ENCODE measurements around the gene PHLDB1.
"Not testable (repeated sequence)": the region's sequence is repeated elsewhere in the genome, so short reads cannot be mapped to it uniquely, and the experiment has no call there.

PHLDB1 gene

GRCh38 chr11:118684187-118684586 is 76.8 kb downstream of the PHLDB1 start:
- no peak for DNase-seq (ENCODE audit: low read depth in 3 of 3, low spot score in 1 of 3)

DNA sequence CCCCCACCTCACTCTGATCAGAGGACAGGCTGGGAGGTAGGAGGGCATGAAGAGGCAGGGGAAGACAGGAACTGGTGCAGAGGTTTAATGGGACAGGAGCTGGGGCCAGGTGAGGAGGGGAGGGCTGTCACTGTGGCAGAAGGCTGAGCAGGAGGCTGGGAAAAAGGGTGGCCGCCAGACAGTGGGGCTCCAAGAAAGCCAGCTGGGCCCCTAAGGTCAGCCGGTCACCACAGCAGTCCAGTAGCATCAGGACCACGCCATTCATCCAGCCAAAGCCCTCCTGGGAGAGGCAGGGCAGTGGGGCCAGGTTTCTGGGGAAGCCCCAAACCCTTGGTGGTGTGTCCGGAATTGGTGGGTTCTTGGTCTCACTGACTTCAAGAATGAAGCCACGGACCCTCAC is 80.5 kb downstream of the PHLDB1 start:
- DNase-seq (ENCODE audit: low read depth in 3 of 3, low spot score in 1 of 3), result no peak

DNA sequence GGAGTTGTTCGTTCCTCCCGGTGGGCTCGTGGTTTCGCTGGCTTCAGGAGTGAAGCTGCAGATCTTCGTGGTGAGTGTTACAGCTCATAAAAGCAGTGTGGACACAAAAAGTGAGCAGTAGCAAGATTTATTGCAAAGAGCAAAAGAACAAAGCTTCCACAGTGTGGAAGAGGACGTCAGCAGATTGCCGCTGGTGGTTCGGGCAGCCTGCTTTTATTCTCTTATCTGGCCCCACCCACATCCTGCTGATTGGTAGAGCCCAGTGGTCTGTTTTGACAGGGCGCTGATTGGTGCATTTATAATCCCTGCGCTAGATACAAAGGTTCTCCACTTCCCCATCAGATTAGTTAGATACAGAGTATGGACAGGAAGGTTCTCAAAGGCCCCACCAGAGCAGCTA is 80.9 kb downstream of the PHLDB1 start:
- DNase-seq (ENCODE audit: low read depth in 3 of 3, low spot score in 1 of 3), result not testable (repeated sequence)

DNA sequence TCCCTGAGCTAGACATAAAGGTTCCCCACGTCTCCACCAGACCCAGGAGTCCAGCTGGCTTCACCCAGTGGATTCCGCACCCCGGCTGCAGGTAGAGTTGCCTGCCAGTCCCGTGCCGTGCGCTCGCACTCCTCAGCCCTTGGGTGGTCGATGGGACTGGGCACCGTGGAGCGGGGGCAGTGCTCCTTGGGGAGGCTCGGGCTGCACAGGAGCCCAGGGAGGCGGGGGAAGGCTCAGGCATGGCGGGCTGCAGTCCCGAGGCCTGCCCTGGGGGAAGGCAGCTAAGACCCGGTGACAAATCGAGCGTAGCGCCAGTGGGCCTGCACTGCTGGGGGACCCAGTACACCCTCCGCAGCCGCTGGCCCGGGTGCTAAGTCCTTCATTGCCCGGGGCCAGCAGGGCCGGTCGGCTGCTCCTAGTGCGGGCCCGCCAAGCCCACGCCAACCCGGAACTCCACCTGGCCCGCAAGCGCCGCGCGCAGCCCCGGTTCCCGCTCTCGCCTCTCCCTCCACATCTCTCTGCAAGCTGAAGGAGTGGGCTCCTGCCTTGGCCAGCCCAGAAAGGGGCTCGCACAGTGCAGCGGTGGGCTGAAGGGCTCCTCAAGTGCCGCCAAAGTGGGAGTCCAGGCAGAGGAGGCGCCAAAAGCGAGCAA is 81.6 kb downstream of the PHLDB1 start:
- DNase-seq (ENCODE audit: low read depth in 3 of 3, low spot score in 1 of 3), result no peak

DNA sequence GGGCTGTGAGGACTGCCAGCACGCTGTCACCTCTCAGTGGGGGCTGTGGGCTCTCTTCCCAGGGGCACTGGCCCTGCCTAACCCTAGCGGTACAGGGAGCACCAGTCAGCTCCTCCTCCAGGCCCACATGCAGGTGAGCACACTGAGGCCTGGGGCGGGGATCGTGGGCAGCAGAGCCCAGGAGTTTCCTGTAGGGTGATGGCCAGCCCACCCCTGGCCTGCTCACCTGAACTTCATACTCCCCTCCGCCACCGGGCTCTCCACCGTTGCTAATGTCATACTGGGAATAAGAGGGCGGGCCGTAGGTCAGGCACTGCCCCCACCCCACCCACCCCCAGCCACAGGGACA is 82.1 kb downstream of the PHLDB1 start:
- DNase-seq (ENCODE audit: low read depth in 3 of 3, low spot score in 1 of 3), result no peak

DNA sequence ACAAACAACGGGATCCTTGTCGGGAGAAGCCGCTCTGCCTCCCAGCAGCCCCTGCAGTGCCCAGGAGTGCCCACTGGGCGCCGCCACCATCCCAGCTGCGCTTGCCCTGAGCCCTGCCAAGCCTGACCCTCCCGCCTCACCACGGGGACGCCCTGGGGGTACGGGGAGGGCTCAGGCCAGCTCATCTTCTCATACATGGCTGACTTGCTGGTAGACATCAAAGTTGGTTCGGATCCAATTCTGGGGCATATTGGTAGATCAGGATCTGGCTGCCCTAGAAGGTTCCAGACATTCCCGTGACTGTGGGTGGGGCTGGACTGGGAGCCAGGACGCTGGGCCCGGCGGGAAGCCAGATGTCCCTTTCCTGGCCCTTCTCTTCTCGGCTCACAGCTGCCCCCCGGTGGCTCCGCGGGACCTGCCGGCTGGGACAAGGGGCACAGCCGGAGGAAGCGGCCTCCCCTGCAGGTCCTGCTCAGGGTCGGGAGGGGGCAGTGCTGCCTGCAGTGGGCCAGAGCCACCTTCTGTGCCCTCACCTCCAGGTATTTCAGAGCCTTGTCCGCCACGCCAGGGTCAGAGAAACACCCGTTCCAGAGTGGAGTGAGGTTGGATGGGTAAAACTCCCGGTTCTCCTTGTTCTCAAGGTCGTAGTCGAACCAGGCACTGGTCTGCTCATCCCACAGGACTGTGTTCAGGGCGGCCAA is 82.6 kb downstream of the PHLDB1 start:
- DNase-seq (ENCODE audit: low read depth in 3 of 3, low spot score in 1 of 3), result peak; percentile 58 to 71 (median 70)

GRCh38 chr11:118690553-118691304 is 83.3 kb downstream of the PHLDB1 start:
- DNase-seq (ENCODE audit: low read depth in 3 of 3, low spot score in 1 of 3), result no peak

DNA sequence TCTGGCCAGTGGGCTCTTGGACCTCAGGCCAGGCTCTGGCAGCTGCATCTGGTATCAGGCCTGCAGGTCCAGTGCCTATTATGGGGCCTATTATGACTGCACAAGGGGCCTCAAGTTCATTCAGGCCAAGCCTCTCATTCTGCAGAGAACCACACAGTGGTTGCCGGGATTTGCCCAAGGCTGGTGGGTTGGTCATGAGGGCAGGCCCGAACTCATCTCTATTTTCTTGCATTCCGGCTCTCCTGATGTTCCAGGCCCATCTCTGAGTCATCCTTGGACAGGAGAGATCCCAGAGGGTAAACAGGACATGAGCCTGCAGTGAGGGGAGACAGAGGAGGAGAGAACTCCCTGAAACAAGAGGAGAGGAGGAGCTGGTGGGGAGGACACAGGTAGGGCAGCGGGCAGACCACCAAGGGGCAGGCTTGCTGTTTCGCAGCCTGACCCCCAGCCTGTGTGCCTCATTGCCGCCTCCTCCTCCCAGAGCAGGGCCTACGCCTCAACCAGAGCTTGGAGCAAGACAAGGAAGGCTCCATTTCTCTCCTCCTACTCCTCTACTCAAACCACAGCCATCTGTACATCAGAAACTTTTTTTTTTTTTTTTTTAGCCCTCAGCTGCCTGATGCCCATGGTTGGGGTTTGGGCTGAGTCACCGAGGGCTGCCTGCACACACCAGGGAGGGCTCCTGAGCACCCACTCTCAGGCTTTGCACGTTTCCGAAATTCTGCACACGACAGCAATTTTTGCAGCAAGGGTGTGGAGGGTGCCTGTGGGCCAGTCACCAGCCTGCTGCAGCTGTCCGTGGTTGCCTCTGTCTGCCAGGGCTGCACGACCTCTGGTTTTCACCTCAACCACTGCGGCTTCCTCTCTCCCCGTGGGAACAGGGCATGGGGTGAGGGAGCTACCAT is 84.8 kb downstream of the PHLDB1 start:
- DNase-seq (ENCODE audit: low read depth in 3 of 3, low spot score in 1 of 3), result peak; percentile 31 to 45 (median 44)

DNA sequence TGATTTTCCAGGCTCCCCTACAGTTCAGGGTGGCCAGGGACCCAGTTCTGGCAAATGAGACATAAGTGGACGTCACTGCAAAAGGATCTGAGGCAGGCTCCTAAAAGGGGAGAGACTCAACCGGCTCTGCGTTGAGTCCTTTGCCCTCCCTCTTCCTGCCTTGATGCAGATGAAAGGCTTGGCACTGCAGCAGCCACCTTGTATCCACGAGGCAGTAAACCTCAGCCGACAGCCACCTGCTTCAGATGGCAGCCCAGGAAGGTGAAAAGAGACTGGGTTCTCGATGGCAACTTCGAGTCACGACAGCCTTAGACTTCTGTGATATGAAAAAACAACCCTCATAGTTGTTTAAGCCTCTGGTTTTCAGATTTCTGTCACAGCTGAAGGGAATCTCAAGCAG is 86.8 kb downstream of the PHLDB1 start:
- DNase-seq (ENCODE audit: low read depth in 3 of 3, low spot score in 1 of 3), result no peak

- no peak for DNase-seq (ENCODE audit: low read depth in 3 of 3, low spot score in 1 of 3)
These were observed 87.4 kb downstream of the PHLDB1 start for GRCh38 chr11:118694771-118695170.

GRCh38 chr11:118696673-118697226 is 89.3 kb downstream of the PHLDB1 start:
- no peak for DNase-seq (ENCODE audit: low read depth in 3 of 3, low spot score in 1 of 3)

- no peak for DNase-seq (ENCODE audit: low read depth in 3 of 3, low spot score in 1 of 3)
These were observed 89.9 kb downstream of the PHLDB1 start for GRCh38 chr11:118697346-118697745.

DNA sequence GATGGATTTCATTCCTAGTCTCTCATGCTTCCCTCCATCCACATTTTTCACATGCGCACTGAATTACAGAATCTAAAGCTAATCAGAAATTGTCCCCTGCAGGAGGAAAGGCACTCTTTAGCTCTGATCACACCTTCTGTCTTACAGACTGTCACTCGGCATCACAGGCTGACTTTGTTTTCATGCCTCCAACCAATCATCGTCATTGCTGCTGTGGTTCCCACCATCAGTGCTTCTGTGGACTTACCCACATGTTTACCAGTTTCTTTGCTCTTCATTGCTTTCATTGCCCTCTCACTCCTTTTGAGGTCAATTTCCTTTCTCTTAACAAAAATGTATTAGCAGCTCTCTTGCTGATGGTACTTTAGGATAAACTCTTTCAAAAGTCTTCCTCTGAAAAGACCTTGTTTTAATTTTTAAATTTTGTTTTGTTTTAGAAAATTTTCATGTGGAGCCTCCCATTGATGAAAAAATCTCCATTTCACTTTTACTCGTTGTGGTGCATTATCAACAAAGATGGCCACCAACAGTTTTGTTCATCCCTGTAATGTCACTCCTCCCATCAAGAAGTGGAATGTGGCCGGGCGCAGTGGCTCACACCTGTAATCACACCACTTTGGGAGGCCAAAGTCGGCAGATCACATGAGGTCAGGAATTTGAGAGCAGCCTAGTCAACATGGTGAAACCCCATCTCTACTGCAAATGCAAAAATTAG is 92.2 kb downstream of the PHLDB1 start:
- DNase-seq (ENCODE audit: low read depth in 3 of 3, low spot score in 1 of 3), result peak in 2 of 3 donors; percentile 33 to 35

DNA sequence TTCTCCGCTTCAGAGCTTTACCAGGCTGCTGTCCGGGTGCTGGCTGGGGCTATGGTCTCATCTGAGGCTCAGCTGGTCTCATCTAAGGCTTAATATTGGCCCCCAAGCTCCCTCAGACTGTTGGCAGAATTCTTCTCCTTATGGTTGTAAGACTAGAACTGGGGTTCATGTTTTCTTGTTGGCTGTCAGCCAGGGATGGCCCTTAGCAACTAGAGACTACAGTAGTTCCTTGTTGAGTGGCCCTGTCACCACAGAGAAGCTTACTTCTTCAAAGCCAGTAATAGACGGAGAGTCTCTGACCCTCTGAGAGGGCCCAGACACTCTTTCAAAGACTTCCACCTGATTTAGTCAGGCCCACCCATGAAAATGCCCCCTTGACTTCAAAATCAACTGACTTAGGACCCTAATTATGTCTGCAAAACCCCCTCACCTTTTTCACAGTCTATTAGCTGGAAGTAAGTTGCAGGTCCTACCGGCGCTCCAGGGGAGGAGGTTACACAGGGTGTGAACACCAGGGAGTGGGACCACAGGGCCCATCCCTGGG is 96.2 kb downstream of the PHLDB1 start:
- no peak for DNase-seq (ENCODE audit: low read depth in 3 of 3, low spot score in 1 of 3)

GRCh38 chr11:118705111-118705741 is 97.8 kb downstream of the PHLDB1 start:
- no peak for DNase-seq (ENCODE audit: low read depth in 3 of 3, low spot score in 1 of 3)

DNA sequence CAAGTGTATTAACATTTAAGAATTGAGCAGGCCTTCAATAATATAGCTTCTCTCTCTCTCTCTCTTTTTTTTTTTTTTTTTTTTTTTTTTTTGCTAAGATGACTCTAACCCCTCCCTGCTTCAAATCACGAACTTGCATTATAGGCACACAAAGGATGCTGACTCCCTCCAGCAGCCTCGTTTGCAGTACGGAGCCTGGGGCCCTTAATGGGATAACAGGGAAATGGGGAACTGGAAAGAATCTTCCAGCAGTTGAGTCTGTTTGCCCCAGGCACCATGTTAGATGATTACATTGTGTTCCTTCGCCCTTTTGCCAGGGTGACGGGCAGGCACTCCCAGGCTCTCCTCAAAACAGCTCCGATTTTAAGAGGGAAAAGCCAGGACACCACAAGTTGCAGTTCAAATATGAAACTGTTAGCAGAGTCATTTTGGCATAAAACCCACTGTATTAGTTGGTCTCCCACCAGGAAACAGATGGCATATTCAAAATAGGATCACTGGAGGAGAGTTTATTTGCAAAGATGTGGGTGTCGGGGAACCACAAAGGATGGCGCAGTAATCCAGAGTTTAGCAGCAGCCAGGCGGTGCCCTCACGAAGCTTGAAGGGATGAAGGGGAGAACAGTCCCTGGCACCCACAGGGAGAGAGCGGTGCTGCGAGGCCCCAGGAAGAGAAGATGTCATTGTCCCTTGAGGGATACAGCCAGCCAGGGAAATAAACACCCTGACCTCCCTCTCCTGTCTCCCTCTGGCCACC is 98.6 kb downstream of the PHLDB1 start:
- no peak for DNase-seq (ENCODE audit: low read depth in 3 of 3, low spot score in 1 of 3)

DNA sequence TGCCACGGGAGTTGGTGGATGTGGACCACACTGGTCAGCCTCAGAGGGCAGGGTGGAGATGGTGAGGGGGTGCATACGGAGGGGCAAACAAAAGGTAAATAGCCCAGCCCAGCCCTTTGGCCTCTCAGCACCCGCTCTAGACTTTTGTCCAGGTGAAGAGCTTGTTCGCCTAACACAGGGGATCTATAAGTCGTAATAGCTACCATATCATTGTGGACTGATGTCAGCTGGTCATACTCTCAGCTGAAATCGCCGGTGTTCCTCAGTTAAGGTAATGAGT is 99.1 kb downstream of the PHLDB1 start:
- no peak for DNase-seq (ENCODE audit: low read depth in 3 of 3, low spot score in 1 of 3)
